GM12878 (cell line): ENCODE measurements around the gene MYCBP2.

Source experiments
- BCL3 ChIP-seq: IDR thresholded peaks from 2 replicates; pipeline ENCODE4 v1.6.1; 2011; ENCODE audit warnings: borderline replicate concordance, low read depth, mild to moderate bottlenecking, moderate library complexity, low read length; ENCODE audit not compliant: insufficient read depth, poor library complexity, severe bottlenecking
- CBX3 ChIP-seq: fragments of 200-600 bp; sonication (generic); IDR thresholded peaks from 2 replicates; pipeline ENCODE4 v1.6.1; 2016; ENCODE audit warnings: low read depth, borderline replicate concordance
- GABPA ChIP-seq: IDR thresholded peaks from 2 replicates; pipeline ENCODE4 v1.6.1; 2014; ENCODE audit warnings: antibody characterized with exemption, low read depth, mild to moderate bottlenecking, inconsistent platforms
- MEF2A ChIP-seq: IDR thresholded peaks from 2 replicates; pipeline ENCODE4 v1.6.1; 2011; ENCODE audit warnings: low read depth, mild to moderate bottlenecking, low read length, moderate library complexity; ENCODE audit not compliant: insufficient read depth
- NFYA ChIP-seq: IDR thresholded peaks from 2 replicates; pipeline ENCODE4 v1.6.1; 2011; ENCODE audit warnings: low read depth, mild to moderate bottlenecking, low read length, improper control_type of control experiment, borderline replicate concordance
- TARDBP ChIP-seq: IDR thresholded peaks from 2 replicates; pipeline ENCODE4 v1.6.1; 2016; ENCODE audit warnings: borderline replicate concordance
- TF ChIP-seq, protein P1 (sequence below): IDR thresholded peaks from 2 replicates; pipeline ENCODE4 v1.6.1; 2012; ENCODE audit warnings: low read length, inconsistent platforms

DNA sequence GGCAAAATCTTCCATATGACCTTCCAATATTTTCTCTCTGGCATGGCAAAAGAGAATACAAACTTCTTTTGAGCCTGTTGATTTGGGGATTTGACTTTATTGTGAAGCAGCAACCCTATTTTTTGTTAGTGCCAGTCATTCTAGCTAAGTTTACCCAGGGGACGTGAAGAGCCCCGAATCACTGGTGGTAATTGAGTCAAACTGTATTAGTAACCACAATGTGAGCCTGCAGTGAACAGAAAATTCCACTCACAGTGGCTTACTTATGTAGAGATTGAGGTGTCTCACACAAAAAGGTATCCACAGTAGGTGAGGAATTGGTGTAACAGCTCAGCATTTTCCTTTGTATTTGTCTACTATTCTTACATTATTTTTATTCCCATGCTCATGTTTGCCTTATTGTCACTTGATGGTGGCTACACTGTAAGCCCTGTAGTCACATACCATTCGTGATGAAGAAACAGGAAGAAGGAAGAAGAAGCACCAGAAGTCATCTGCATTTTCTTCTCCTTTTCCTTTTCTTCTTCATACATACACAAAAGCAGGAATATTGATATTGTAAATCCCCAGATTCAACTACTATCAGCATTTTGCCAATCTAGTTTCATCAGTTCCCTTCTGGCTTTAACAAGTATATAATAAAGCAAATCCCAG, 33.3 kb upstream of the MYCBP2 start:
- no peak for TF ChIP-seq CBX3
- no peak for TF ChIP-seq MEF2A
- TF ChIP-seq GABPA, result no peak
- no peak for TF ChIP-seq NFYA
- no peak for TF ChIP-seq TARDBP
- TF ChIP-seq BCL3, result no peak
- TF ChIP-seq, protein P1, sequence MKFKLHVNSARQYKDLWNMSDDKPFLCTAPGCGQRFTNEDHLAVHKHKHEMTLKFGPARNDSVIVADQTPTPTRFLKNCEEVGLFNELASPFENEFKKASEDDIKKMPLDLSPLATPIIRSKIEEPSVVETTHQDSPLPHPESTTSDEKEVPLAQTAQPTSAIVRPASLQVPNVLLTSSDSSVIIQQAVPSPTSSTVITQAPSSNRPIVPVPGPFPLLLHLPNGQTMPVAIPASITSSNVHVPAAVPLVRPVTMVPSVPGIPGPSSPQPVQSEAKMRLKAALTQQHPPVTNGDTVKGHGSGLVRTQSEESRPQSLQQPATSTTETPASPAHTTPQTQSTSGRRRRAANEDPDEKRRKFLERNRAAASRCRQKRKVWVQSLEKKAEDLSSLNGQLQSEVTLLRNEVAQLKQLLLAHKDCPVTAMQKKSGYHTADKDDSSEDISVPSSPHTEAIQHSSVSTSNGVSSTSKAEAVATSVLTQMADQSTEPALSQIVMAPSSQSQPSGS, result no peak
